Measurements from ENCODE around the gene HOXC11.

DNA sequence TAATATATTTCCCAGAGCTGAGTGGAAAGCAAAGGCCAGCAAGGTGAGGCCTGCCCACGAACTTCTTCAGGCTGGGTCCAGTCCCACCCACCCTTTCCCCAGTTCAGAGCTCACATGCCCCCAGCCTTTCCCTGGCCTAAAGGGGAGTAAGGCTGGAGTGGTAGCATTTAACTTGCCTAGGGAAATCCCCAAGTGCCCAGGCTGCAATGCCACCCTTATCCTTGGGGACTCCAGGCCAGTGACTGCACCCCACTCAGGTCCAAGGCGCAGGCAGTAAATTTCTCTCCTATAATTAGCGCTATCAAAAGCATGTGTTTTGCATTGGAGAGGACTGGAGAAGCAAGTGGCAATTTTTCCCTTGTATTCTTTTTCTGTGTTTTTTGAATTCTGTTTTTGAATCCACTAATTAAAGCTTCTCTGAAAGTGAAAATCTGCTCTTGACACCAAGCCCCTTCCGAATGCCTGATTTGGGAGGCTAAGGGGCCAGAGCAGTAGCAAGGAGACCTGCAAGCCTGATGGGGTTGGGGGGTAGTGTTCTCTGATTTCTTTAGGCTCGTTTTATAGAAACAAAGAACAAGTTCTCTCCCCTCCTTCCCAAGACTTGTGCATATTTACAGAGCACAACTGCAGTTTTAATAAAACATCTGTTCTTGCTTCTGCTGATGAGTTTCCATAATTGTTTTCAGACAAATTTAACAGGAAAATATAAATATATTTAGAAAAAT is 51.8 kb downstream of the HOXC11 start:
- TF ChIP-seq, protein P1, sequence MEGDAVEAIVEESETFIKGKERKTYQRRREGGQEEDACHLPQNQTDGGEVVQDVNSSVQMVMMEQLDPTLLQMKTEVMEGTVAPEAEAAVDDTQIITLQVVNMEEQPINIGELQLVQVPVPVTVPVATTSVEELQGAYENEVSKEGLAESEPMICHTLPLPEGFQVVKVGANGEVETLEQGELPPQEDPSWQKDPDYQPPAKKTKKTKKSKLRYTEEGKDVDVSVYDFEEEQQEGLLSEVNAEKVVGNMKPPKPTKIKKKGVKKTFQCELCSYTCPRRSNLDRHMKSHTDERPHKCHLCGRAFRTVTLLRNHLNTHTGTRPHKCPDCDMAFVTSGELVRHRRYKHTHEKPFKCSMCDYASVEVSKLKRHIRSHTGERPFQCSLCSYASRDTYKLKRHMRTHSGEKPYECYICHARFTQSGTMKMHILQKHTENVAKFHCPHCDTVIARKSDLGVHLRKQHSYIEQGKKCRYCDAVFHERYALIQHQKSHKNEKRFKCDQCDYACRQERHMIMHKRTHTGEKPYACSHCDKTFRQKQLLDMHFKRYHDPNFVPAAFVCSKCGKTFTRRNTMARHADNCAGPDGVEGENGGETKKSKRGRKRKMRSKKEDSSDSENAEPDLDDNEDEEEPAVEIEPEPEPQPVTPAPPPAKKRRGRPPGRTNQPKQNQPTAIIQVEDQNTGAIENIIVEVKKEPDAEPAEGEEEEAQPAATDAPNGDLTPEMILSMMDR (IDR thresholded peaks at IDR 0.05), result no peak
- no peak for TF ChIP-seq POLR2AphosphoS5 (IDR thresholded peaks at IDR 0.05)
- no peak for TF ChIP-seq EP300 (IDR thresholded peaks at IDR 0.05)
- TF ChIP-seq POLR2A (IDR thresholded peaks at IDR 0.05), result no peak
